Central memory CD8-positive, alpha-beta T cell (primary cell): ENCODE data around the gene ZNF697.
"Not testable (repeated sequence)": the region's sequence is repeated elsewhere in the genome, so short reads cannot be mapped to it uniquely, and the experiment has no call there.

ENCODE experiments used
- ATAC-seq: fragments of 150-1000 bp; cut with Tn5 transposase; replicated peaks from 2 replicates; pipeline ENCODE4 v1.10.0; 2022; ENCODE audit warnings: mild to moderate bottlenecking, moderate FRiP score, moderate number of reproducible peaks; ENCODE audit not compliant: poor library complexity, severe bottlenecking; ENCODE audit errors: extremely low read depth
- DNase-seq, 2 donors: peaks; one replicate each; pipeline ENCODE4 v3.0.0; 2021; ENCODE audit warnings: low spot score in 2 of 2
- H3K27ac Mint-ChIP-seq: one replicate; pipeline ENCODE4 v1.8.0; 2022; ENCODE audit warnings: low read depth, mild to moderate bottlenecking, moderate library complexity, mixed read lengths
- H3K27me3 Mint-ChIP-seq: one replicate; pipeline ENCODE4 v1.8.0; 2022; ENCODE audit warnings: mixed read lengths
- H3K36me3 Mint-ChIP-seq: one replicate; pipeline ENCODE4 v1.8.0; 2022; ENCODE audit warnings: mild to moderate bottlenecking, moderate library complexity, mixed read lengths; ENCODE audit not compliant: insufficient read depth
- H3K4me1 Mint-ChIP-seq: one replicate; pipeline ENCODE4 v1.8.0; 2022; ENCODE audit warnings: mixed read lengths
- H3K4me3 Mint-ChIP-seq: one replicate; pipeline ENCODE4 v1.8.0; 2022; ENCODE audit warnings: mild to moderate bottlenecking, moderate library complexity, mixed read lengths
- H3K9me3 Mint-ChIP-seq: one replicate; pipeline ENCODE4 v1.8.0; 2022; ENCODE audit warnings: mixed read lengths

Gene ZNF697

GRCh38 chr1:119602789-119603188, 45.3 kb downstream of the ZNF697 start:
- not testable (repeated sequence) for DNase-seq, H3K4me3 Mint-ChIP-seq, ATAC-seq, H3K9me3 Mint-ChIP-seq, H3K4me1 Mint-ChIP-seq, H3K36me3 Mint-ChIP-seq, H3K27ac Mint-ChIP-seq
- peaks cover 17% of the 10 kb centered on the region for H3K27me3 Mint-ChIP-seq

GRCh38 chr1:119602169-119602568, 45.9 kb downstream of the ZNF697 start:
- H3K27me3 Mint-ChIP-seq: peaks cover 17% of the 10 kb centered on the region
- no peak overlapping the region for H3K27ac Mint-ChIP-seq
- H3K4me1 Mint-ChIP-seq: no peaks in the 10 kb centered on the region
- H3K9me3 Mint-ChIP-seq: no peaks in the 10 kb centered on the region
- H3K36me3 Mint-ChIP-seq: no peaks in the 10 kb centered on the region
- ATAC-seq: no peak
- no peak overlapping the region for H3K4me3 Mint-ChIP-seq
- DNase-seq: no peak

- Mint-ChIP-seq H3K27me3 (peaks cover 17% of the 10 kb centered on the region), H3K27ac (no peak overlapping the region), H3K4me3 (no peak overlapping the region), H3K9me3 (no peaks in the 10 kb centered on the region), H3K36me3 (no peaks in the 10 kb centered on the region), H3K4me1 (no peaks in the 10 kb centered on the region)
- DNase-seq: no peak
- ATAC-seq: no peak
Observed at GRCh38 chr1:119600976-119601375, 47.1 kb downstream of the ZNF697 start.

- Mint-ChIP-seq H3K27ac (no peak overlapping the region), H3K36me3 (no peaks in the 10 kb centered on the region), H3K4me1 (no peaks in the 10 kb centered on the region), H3K4me3 (no peak overlapping the region), H3K9me3 (no peaks in the 10 kb centered on the region), H3K27me3 (peaks cover 17% of the 10 kb centered on the region)
- DNase-seq: no peak
- no peak for ATAC-seq
Observed at GRCh38 chr1:119600561-119600960, 47.5 kb downstream of the ZNF697 start.

- H3K36me3 Mint-ChIP-seq: no peaks in the 10 kb centered on the region
- H3K27ac Mint-ChIP-seq: no peak overlapping the region
- H3K4me1 Mint-ChIP-seq: no peaks in the 10 kb centered on the region
- no peaks in the 10 kb centered on the region for H3K9me3 Mint-ChIP-seq
- peaks cover 11% of the 10 kb centered on the region for H3K27me3 Mint-ChIP-seq
- ATAC-seq (no peak), DNase-seq (no peak)
- H3K4me3 Mint-ChIP-seq: no peak overlapping the region
Observed at GRCh38 chr1:119595606-119596005, 52.5 kb downstream of the ZNF697 start.

- no peak overlapping the region for H3K4me3 Mint-ChIP-seq
- H3K27me3 Mint-ChIP-seq: peaks cover 11% of the 10 kb centered on the region
- H3K27ac Mint-ChIP-seq: no peak overlapping the region
Observed at GRCh38 chr1:119595168-119595567, 52.9 kb downstream of the ZNF697 start.

GRCh38 chr1:119594376-119594775, 53.7 kb downstream of the ZNF697 start:
- no peak overlapping the region for H3K4me3 Mint-ChIP-seq
- no peak for DNase-seq
- no peak overlapping the region for H3K27ac Mint-ChIP-seq
- peaks cover 11% of the 10 kb centered on the region for H3K27me3 Mint-ChIP-seq
- no peak for ATAC-seq
- H3K36me3 Mint-ChIP-seq: no peaks in the 10 kb centered on the region
- H3K4me1 Mint-ChIP-seq: no peaks in the 10 kb centered on the region
- H3K9me3 Mint-ChIP-seq: no peaks in the 10 kb centered on the region

More at GRCh38 chr1:119595168-119595567, 52.9 kb downstream of the ZNF697 start:
- no peaks in the 10 kb centered on the region for H3K4me1 Mint-ChIP-seq
- ATAC-seq (no peak), DNase-seq (no peak)
- H3K36me3 Mint-ChIP-seq: no peaks in the 10 kb centered on the region
- H3K9me3 Mint-ChIP-seq: no peaks in the 10 kb centered on the region

- Mint-ChIP-seq H3K4me1 (no peaks in the 10 kb centered on the region), H3K36me3 (no peaks in the 10 kb centered on the region), H3K27me3 (peaks cover 11% of the 10 kb centered on the region), H3K9me3 (no peaks in the 10 kb centered on the region), H3K4me3 (no peak overlapping the region), H3K27ac (no peak overlapping the region)
- DNase-seq: no peak
- no peak for ATAC-seq
Observed at GRCh38 chr1:119593805-119594204, 54.3 kb downstream of the ZNF697 start.

- Mint-ChIP-seq H3K9me3 (no peaks in the 10 kb centered on the region), H3K27ac (no peak overlapping the region), H3K36me3 (no peaks in the 10 kb centered on the region), H3K4me3 (no peak overlapping the region), H3K4me1 (no peaks in the 10 kb centered on the region), H3K27me3 (peaks cover 11% of the 10 kb centered on the region)
- DNase-seq (no peak), ATAC-seq (no peak)
Observed at GRCh38 chr1:119590393-119590792, 57.7 kb downstream of the ZNF697 start.

- Mint-ChIP-seq H3K4me3 (no peak overlapping the region), H3K9me3 (no peaks in the 10 kb centered on the region), H3K36me3 (no peaks in the 10 kb centered on the region), H3K27ac (no peak overlapping the region), H3K27me3 (peaks cover 3% of the 10 kb centered on the region), H3K4me1 (no peaks in the 10 kb centered on the region)
- ATAC-seq (no peak), DNase-seq (no peak)
Observed at GRCh38 chr1:119588621-119589020, 59.4 kb downstream of the ZNF697 start.

- Mint-ChIP-seq H3K27me3 (no peaks in the 10 kb centered on the region), H3K36me3 (no peaks in the 10 kb centered on the region), H3K9me3 (no peaks in the 10 kb centered on the region), H3K27ac (no peak overlapping the region), H3K4me1 (no peaks in the 10 kb centered on the region), H3K4me3 (no peak overlapping the region)
- ATAC-seq: no peak
- DNase-seq: no peak
Observed at GRCh38 chr1:119587341-119587740, 60.7 kb downstream of the ZNF697 start.

GRCh38 chr1:119585801-119586200, 62.3 kb downstream of the ZNF697 start:
- H3K4me3 Mint-ChIP-seq, H3K36me3 Mint-ChIP-seq, DNase-seq, ATAC-seq, H3K4me1 Mint-ChIP-seq, H3K27me3 Mint-ChIP-seq, H3K9me3 Mint-ChIP-seq, H3K27ac Mint-ChIP-seq: not testable (repeated sequence)

- no peak for ATAC-seq
- no peaks in the 10 kb centered on the region for H3K27me3 Mint-ChIP-seq
Observed at GRCh38 chr1:119582801-119583200, 65.3 kb downstream of the ZNF697 start.

GRCh38 chr1:119581076-119581475, 67.0 kb downstream of the ZNF697 start:
- not testable (repeated sequence) for H3K27me3 Mint-ChIP-seq, H3K27ac Mint-ChIP-seq, ATAC-seq, H3K4me1 Mint-ChIP-seq, H3K4me3 Mint-ChIP-seq, H3K36me3 Mint-ChIP-seq, DNase-seq, H3K9me3 Mint-ChIP-seq

More at GRCh38 chr1:119582801-119583200, 65.3 kb downstream of the ZNF697 start:
- Mint-ChIP-seq H3K9me3 (no peaks in the 10 kb centered on the region), H3K27ac (no peak overlapping the region), H3K36me3 (no peaks in the 10 kb centered on the region), H3K4me1 (no peaks in the 10 kb centered on the region), H3K4me3 (no peak overlapping the region)
- no peak for DNase-seq
